MM.1S (cell line): ENCODE results near the gene USP6NL.

Experiments used
- EZH2 ChIP-seq: fragments of 300-600 bp; sonication (generic); optimal IDR thresholded peaks from 2 replicates; pipeline ENCODE3; 2017; ENCODE audit warnings: low read depth, mild to moderate bottlenecking, antibody characterized with exemption, low read length, mixed read lengths
- EZH2phosphoT487 ChIP-seq: fragments of 300-600 bp; sonication (generic); IDR thresholded peaks from 2 replicates; pipeline ENCODE4 v1.6.1; 2018; ENCODE audit warnings: antibody characterized with exemption, low read length
- TF ChIP-seq, protein P1 (sequence below): fragments of 300-600 bp; sonication (generic); IDR thresholded peaks from 2 replicates; pipeline ENCODE4 v1.5.1; 2016; ENCODE audit warnings: antibody characterized with exemption, low read length, mixed read lengths

DNA sequence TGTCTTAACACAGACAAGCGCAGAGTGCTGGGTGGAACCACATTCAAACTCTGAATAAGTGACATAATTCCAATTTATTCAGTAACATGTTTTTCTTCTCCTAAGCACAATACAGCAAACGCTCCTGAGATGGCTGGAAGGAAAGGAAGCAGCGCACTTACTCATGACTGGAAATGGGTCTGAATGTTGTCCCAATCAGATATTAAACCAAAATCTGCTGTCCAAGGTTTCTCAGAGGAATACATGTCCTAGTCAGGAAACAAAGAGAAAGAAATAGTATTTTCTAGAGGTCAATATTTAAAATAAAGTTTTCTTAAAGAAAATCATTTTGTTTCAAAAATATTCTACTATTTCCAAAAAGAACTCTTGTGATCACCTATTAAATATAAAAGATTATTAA is 14.0 kb downstream of the USP6NL start:
- TF ChIP-seq, protein P1, sequence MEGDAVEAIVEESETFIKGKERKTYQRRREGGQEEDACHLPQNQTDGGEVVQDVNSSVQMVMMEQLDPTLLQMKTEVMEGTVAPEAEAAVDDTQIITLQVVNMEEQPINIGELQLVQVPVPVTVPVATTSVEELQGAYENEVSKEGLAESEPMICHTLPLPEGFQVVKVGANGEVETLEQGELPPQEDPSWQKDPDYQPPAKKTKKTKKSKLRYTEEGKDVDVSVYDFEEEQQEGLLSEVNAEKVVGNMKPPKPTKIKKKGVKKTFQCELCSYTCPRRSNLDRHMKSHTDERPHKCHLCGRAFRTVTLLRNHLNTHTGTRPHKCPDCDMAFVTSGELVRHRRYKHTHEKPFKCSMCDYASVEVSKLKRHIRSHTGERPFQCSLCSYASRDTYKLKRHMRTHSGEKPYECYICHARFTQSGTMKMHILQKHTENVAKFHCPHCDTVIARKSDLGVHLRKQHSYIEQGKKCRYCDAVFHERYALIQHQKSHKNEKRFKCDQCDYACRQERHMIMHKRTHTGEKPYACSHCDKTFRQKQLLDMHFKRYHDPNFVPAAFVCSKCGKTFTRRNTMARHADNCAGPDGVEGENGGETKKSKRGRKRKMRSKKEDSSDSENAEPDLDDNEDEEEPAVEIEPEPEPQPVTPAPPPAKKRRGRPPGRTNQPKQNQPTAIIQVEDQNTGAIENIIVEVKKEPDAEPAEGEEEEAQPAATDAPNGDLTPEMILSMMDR, result no peak
- no peak for TF ChIP-seq EZH2
- TF ChIP-seq EZH2phosphoT487, result no peak
